HL-60 (cell line): ENCODE results near the gene ASIC1.
"Not testable (repeated sequence)": the region's sequence is repeated elsewhere in the genome, so short reads cannot be mapped to it uniquely, and the experiment has no call there.

Source experiments
- DNase-seq, 2 experiments: peaks; one replicate each; pipeline ENCODE4 v3.0.0-alpha.2; 2010 to 2020; ENCODE audit warnings: low read depth in 1 of 2, low spot score in 1 of 2
- H3K27ac ChIP-seq: fragments of 250-450 bp; sonication (Bioruptor Pico); replicated peaks from 2 replicates; pipeline ENCODE4 v1.5.1; 2020; ENCODE audit warnings: mild to moderate bottlenecking, moderate library complexity
- H3K27me3 ChIP-seq: fragments of 250-450 bp; sonication (Bioruptor Pico); 2 replicates; pipeline ENCODE4 v1.5.1; 2021; ENCODE audit warnings: mild to moderate bottlenecking, moderate library complexity; ENCODE audit not compliant: insufficient read depth, poor library complexity, severe bottlenecking
- H3K4me3 ChIP-seq: replicated peaks from 2 replicates; pipeline ENCODE4 v1.5.1; 2011; ENCODE audit warnings: mild to moderate bottlenecking, control low read depth, low read length; ENCODE audit not compliant: insufficient read depth
- CTCF ChIP-seq: IDR thresholded peaks from one replicate; pipeline ENCODE4 v1.5.1; 2011; ENCODE audit warnings: low read length, control low read depth, inconsistent platforms; ENCODE audit not compliant: insufficient read depth
- GABPA ChIP-seq: IDR thresholded peaks from 2 replicates; pipeline ENCODE4 v1.6.1; 2012; ENCODE audit warnings: low read depth
- POLR2AphosphoS5 ChIP-seq: IDR thresholded peaks from 2 replicates; pipeline ENCODE4 v1.6.1; 2012; ENCODE audit warnings: low read depth
- REST ChIP-seq: IDR thresholded peaks from 2 replicates; pipeline ENCODE4 v1.6.1; 2012; ENCODE audit warnings: low read depth; ENCODE audit not compliant: insufficient replicate concordance
- SPI1 ChIP-seq: IDR thresholded peaks from 2 replicates; pipeline ENCODE4 v1.6.1; 2012; ENCODE audit warnings: low read depth, mild to moderate bottlenecking, borderline replicate concordance

The ASIC1 gene

GRCh38 chr12:50081096-50081808, 23.9 kb downstream of the ASIC1 start:
- Histone ChIP-seq H3K27me3 (no peaks in the 10 kb centered on the region), H3K27ac (no peak overlapping the region), H3K4me3 (no peak overlapping the region)
- no peak for DNase-seq
- TF ChIP-seq SPI1 (no peak), REST (no peak), CTCF (no peak), POLR2AphosphoS5 (no peak)

- H3K27ac ChIP-seq = no peak overlapping the region
Measured at GRCh38 chr12:50082644-50083043, 25.2 kb downstream of the ASIC1 start.

GRCh38 chr12:50083301-50083700, 25.9 kb downstream of the ASIC1 start:
- no peak for TF ChIP-seq SPI1
- TF ChIP-seq REST = no peak
- no peak for TF ChIP-seq CTCF
- TF ChIP-seq GABPA = no peak
- TF ChIP-seq POLR2AphosphoS5 = no peak
- no peak for DNase-seq
- no peaks in the 10 kb centered on the region for H3K27me3 ChIP-seq
- H3K27ac ChIP-seq = no peak overlapping the region
- no peak overlapping the region for H3K4me3 ChIP-seq

More at GRCh38 chr12:50082644-50083043, 25.2 kb downstream of the ASIC1 start:
- Histone ChIP-seq H3K4me3 (no peak overlapping the region), H3K27me3 (no peaks in the 10 kb centered on the region)
- no peak for DNase-seq
- no peak for TF ChIP-seq REST

- not testable (repeated sequence) for DNase-seq, H3K27me3 ChIP-seq
- peak overlapping the region; percentile 72 for H3K4me3 ChIP-seq
- H3K27ac ChIP-seq = peak overlapping the region; percentile 71
Measured at GRCh38 chr12:50084409-50084774, 27.0 kb downstream of the ASIC1 start.
